HEK293T (cell line): ENCODE results near the gene COL11A1.

Experiments used
- CTCF ChIA-PET: fragments of 350-600 bp; formaldehyde crosslinking; extraction: SDS; loops from one replicate; lab custom pipeline; 2021; ENCODE audit warnings: antibody characterized with exemption, inconsistent platforms; lab: Yijun Ruan, JAX
- POLR2A ChIA-PET: fragments of 350-600 bp; formaldehyde crosslinking; extraction: SDS; loops from one replicate; lab custom pipeline; 2020; ENCODE audit warnings: antibody characterized with exemption, inconsistent platforms; lab: Yijun Ruan, JAX
- DNase-seq: peaks from one replicate; pipeline ENCODE4 v3.0.0; 2012; ENCODE audit warnings: mixed read lengths; ENCODE audit errors: extremely low spot score
- ARNT ChIP-seq: fragments of 450-650 bp; IDR thresholded peaks from 2 replicates; pipeline ENCODE4 v1.6.1; 2017; ENCODE audit warnings: mild to moderate bottlenecking
- BHLHE40 ChIP-seq: fragments of 450-650 bp; IDR thresholded peaks from 2 replicates; pipeline ENCODE4 v1.6.1; 2016; ENCODE audit warnings: mild to moderate bottlenecking, moderate library complexity, borderline replicate concordance
- CTBP1 ChIP-seq: fragments of 450-650 bp; IDR thresholded peaks from 2 replicates; pipeline ENCODE4 v1.6.1; 2016; ENCODE audit warnings: borderline replicate concordance
- ELF4 ChIP-seq: fragments of 450-650 bp; IDR thresholded peaks from 2 replicates; pipeline ENCODE4 v1.6.1; 2017; ENCODE audit warnings: antibody characterized with exemption
- FOXA1 ChIP-seq: fragments of 450-650 bp; IDR thresholded peaks from 2 replicates; pipeline ENCODE4 v1.6.1; 2016; ENCODE audit warnings: mild to moderate bottlenecking
- FOXK2 ChIP-seq: fragments of 450-650 bp; IDR thresholded peaks from 2 replicates; pipeline ENCODE4 v1.6.1; 2016; ENCODE audit warnings: mild to moderate bottlenecking
- FOXM1 ChIP-seq: fragments of 450-650 bp; IDR thresholded peaks from 2 replicates; pipeline ENCODE4 v1.6.1; 2017; ENCODE audit warnings: mild to moderate bottlenecking, borderline replicate concordance
- HDGF ChIP-seq: fragments of 450-650 bp; IDR thresholded peaks from 2 replicates; pipeline ENCODE4 v1.6.1; 2017; ENCODE audit warnings: antibody characterized with exemption, borderline replicate concordance
- L3MBTL2 ChIP-seq: fragments of 450-650 bp; conservative IDR thresholded peaks from 2 replicates; pipeline ENCODE4 v1.6.1; 2016; ENCODE audit warnings: mild to moderate bottlenecking
- LEF1 ChIP-seq: fragments of 450-650 bp; IDR thresholded peaks from 2 replicates; pipeline ENCODE4 v1.6.1; 2017; ENCODE audit warnings: mild to moderate bottlenecking, borderline replicate concordance
- NFRKB ChIP-seq: fragments of 450-650 bp; IDR thresholded peaks from 2 replicates; pipeline ENCODE4 v1.6.1; 2016; ENCODE audit warnings: mild to moderate bottlenecking, moderate library complexity
- SP1 ChIP-seq: fragments of 450-650 bp; IDR thresholded peaks from 2 replicates; pipeline ENCODE4 v1.6.1; 2017
- SUZ12 ChIP-seq: fragments of 450-650 bp; IDR thresholded peaks from 2 replicates; pipeline ENCODE4 v1.6.1; 2016; ENCODE audit warnings: mild to moderate bottlenecking
- TARDBP ChIP-seq: fragments of 450-650 bp; IDR thresholded peaks from 2 replicates; pipeline ENCODE4 v1.6.1; 2016
- ZNF384 ChIP-seq: fragments of 450-650 bp; IDR thresholded peaks from 2 replicates; pipeline ENCODE4 v1.6.1; 2016
- TF ChIP-seq, protein P1 (sequence below): fragments of 450-650 bp; IDR thresholded peaks from 2 replicates; pipeline ENCODE4 v1.6.1; 2016

The COL11A1 gene

GRCh38 chr1:102886638-102887037, 221.7 kb downstream of the COL11A1 start:
- TF ChIP-seq, protein P1, sequence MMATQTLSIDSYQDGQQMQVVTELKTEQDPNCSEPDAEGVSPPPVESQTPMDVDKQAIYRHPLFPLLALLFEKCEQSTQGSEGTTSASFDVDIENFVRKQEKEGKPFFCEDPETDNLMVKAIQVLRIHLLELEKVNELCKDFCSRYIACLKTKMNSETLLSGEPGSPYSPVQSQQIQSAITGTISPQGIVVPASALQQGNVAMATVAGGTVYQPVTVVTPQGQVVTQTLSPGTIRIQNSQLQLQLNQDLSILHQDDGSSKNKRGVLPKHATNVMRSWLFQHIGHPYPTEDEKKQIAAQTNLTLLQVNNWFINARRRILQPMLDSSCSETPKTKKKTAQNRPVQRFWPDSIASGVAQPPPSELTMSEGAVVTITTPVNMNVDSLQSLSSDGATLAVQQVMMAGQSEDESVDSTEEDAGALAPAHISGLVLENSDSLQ: no peak
- no peak for TF ChIP-seq ELF4
- no peak for TF ChIP-seq HDGF
- no peak for TF ChIP-seq TARDBP
- TF ChIP-seq FOXA1: no peak
- ChIA-PET POLR2A (no interaction called here), CTCF (no interaction called here)
- no peak for DNase-seq

DNA sequence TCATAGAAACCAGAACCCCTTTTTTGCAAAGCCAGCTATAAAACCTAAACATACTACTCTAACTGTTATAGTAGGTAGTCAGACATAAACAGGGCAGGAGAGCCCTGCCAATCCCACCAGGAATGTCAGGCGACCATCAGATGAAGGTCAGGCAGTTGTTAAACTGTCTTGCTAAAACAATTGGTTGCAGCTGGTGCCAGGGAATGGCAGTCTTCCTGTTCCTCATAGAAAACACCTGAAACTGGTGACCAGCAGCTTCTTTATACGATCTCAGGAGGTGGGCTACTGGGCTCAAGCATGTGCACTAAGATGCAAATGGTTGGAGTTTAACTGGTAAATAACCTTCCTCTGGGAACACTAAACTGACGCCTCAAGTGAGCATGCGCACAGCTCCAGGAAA, 224.1 kb downstream of the COL11A1 start:
- TF ChIP-seq LEF1 (no peak), ARNT (no peak), SUZ12 (no peak)
- DNase-seq: no peak
- CTCF ChIA-PET: no interaction called here
- POLR2A ChIA-PET: no interaction called here

- ChIA-PET CTCF (no interaction called here), POLR2A (no interaction called here)
- no peak for DNase-seq
- no peak for TF ChIP-seq SP1
- no peak for TF ChIP-seq NFRKB
These were observed 228.8 kb downstream of the COL11A1 start for GRCh38 chr1:102879439-102879993.

DNA sequence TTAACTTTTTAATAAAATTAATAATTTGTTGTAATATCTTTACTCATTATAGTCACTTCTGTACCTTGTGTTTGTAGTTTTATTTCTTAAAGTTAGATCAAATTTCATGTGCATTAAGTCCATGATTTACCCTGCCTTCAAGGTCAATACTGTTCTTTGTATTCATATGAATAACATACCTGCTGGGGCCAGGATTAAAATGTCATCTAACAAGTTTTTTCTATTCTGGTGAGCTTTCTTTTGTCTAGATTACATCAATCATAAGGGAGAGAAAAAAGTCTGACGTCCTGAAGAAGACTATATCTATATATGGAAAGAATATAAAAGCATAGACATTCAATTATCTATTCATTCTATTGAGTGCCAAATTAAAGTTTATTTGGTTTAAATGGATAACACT, 232.6 kb downstream of the COL11A1 start:
- ChIA-PET CTCF (no interaction called here), POLR2A (no interaction called here)
- DNase-seq: no peak
- TF ChIP-seq ZNF384 (no peak), HDGF (no peak), FOXM1 (no peak), NFRKB (no peak), SUZ12 (no peak), SP1 (no peak)

GRCh38 chr1:102872526-102872925, 235.8 kb downstream of the COL11A1 start:
- DNase-seq: no peak
- TF ChIP-seq NFRKB: no peak
- TF ChIP-seq LEF1: no peak
- no peak for TF ChIP-seq TARDBP
- TF ChIP-seq SUZ12: no peak
- no peak for TF ChIP-seq BHLHE40
- no peak for TF ChIP-seq FOXM1
- TF ChIP-seq FOXA1: no peak
- no peak for TF ChIP-seq ZNF384
- no peak for TF ChIP-seq CTBP1
- no peak for TF ChIP-seq L3MBTL2
- no peak for TF ChIP-seq HDGF
- TF ChIP-seq ELF4: no peak
- no peak for TF ChIP-seq ARNT
- TF ChIP-seq, protein P1: no peak
- TF ChIP-seq SP1: no peak
- TF ChIP-seq FOXK2: no peak
- CTCF ChIA-PET: no interaction called here
- POLR2A ChIA-PET: no interaction called here

GRCh38 chr1:102872097-102872496, 236.2 kb downstream of the COL11A1 start:
- ChIA-PET CTCF (no interaction called here), POLR2A (no interaction called here)
- DNase-seq: no peak
- TF ChIP-seq FOXM1: no peak

- TF ChIP-seq SUZ12 (no peak), NFRKB (no peak), ELF4 (no peak), TARDBP (no peak), HDGF (no peak), BHLHE40 (no peak), FOXK2 (no peak)
- TF ChIP-seq, protein P1: no peak
- DNase-seq: no peak
- ChIA-PET POLR2A (no interaction called here), CTCF (no interaction called here)
These were observed 244.6 kb downstream of the COL11A1 start for GRCh38 chr1:102863704-102864103.

DNA sequence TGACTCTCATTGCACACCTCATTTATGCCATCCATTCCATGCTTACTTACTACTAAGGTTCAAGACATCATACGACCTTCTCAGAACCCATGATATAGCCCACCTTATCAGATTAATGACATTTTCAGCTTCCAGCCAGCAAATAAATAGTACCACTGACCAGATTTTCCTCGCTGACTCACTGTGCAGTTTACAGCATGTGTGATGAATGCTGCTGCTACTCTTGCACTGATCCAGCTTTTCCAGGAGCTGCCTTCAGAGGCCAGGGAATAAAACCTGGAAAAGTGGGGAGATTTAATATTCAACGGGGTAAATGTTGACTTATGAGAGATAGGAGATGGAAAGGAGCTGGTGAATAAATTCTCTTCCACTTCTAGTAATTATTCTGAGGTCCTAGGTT, 247.1 kb downstream of the COL11A1 start:
- TF ChIP-seq TARDBP (no peak), FOXM1 (no peak), FOXA1 (no peak), LEF1 (no peak), NFRKB (no peak), ARNT (no peak), HDGF (no peak), SUZ12 (no peak), L3MBTL2 (no peak), ELF4 (no peak)

More for the DNA sequence above, 247.1 kb downstream of the COL11A1 start:
- DNase-seq: no peak
- CTCF ChIA-PET: no interaction called here
- POLR2A ChIA-PET: no interaction called here
